SK-N-SH (cell line): Measurements from ENCODE around the gene PPP1CA. TPM values are rescaled to one million over a fixed set of nuclear protein-coding genes. Genes with fewer than 3 reads are reported as not detected.

Source experiments
- CTCF ChIA-PET: fragments of 300-600, 350-600 bp; formaldehyde crosslinking; extraction: SDS; loops from one replicate; lab custom pipeline; 2021; lab: Yijun Ruan, JAX
- POLR2A ChIA-PET: fragments of 350-600 bp; sonication (Branson Sonifier 250); formaldehyde crosslinking; extraction: SDS; loops from one replicate; lab custom pipeline; 2020; ENCODE audit warnings: antibody characterized with exemption, inconsistent platforms; lab: Yijun Ruan, JAX
- DNase-seq: peaks from one replicate; pipeline ENCODE4 v3.0.0; 2012
- H2AFZ ChIP-seq: fragments of 200-600 bp; sonication (generic); 2 replicates; pipeline ENCODE4 v1.8.1; 2016; ENCODE audit warnings: antibody characterized with exemption, mild to moderate bottlenecking, low read depth
- H3F3A ChIP-seq: fragments of 200-600 bp; sonication (generic); replicated peaks from 2 replicates; pipeline ENCODE3; 2016; ENCODE audit warnings: antibody characterized with exemption, mild to moderate bottlenecking; ENCODE audit not compliant: insufficient read depth
- H3K27ac ChIP-seq, 2 experiments: fragments of 200-500 bp in 1 of 2; fragments of 200-600 bp in 1 of 2; sonication (Bioruptor generic) in 1 of 2; sonication (generic), shearing (Covaris generic) in 1 of 2; 2 replicates each; pipeline versions ENCODE4 v1.5.1 to v1.6.1; 2014 to 2016; ENCODE audit warnings: low read depth in 2 of 2, inconsistent platforms in 1 of 2, low read length in 1 of 2, mild to moderate bottlenecking in 1 of 2, mixed read lengths in 1 of 2
- H3K27me3 ChIP-seq: fragments of 200-600 bp; sonication (generic), shearing (Covaris generic); 2 replicates; pipeline ENCODE4 v1.6.1; 2016; ENCODE audit warnings: mixed run types; ENCODE audit not compliant: insufficient read depth
- H3K36me3 ChIP-seq, 2 experiments: fragments of 200-500 bp in 1 of 2; fragments of 200-600 bp in 1 of 2; sonication (Bioruptor generic) in 1 of 2; sonication (generic) in 1 of 2; replicated peaks in 1 of 2; 2 replicates each; pipeline versions ENCODE3 to v1.5.1; 2014 to 2016; ENCODE audit warnings: low read length in 1 of 2, mild to moderate bottlenecking in 1 of 2; ENCODE audit not compliant: insufficient read depth in 2 of 2, control insufficient read depth in 1 of 2
- H3K4me1 ChIP-seq, 2 experiments: fragments of 200-500 bp in 1 of 2; fragments of 200-600 bp in 1 of 2; sonication (Bioruptor generic) in 1 of 2; sonication (generic), shearing (Covaris generic) in 1 of 2; 2 replicates each; pipeline versions ENCODE4 v1.5.1 to v1.6.1; 2014 to 2016; ENCODE audit warnings: low read depth in 1 of 2, low read length in 1 of 2, mixed run types in 1 of 2; ENCODE audit not compliant: insufficient read depth in 2 of 2, control insufficient read depth in 1 of 2
- H3K4me2 ChIP-seq: fragments of 200-600 bp; sonication (generic), shearing (Covaris generic); 2 replicates; pipeline ENCODE4 v1.6.1; 2017; ENCODE audit warnings: mixed run types
- H3K4me3 ChIP-seq, 2 experiments: fragments of 200-500 bp in 1 of 2; fragments of 200-600 bp in 1 of 2; sonication (Bioruptor generic) in 1 of 2; sonication (generic), shearing (Covaris generic) in 1 of 2; 2 replicates each; pipeline versions ENCODE4 v1.5.1 to v1.8.1; 2014 to 2016; ENCODE audit warnings: low read depth in 2 of 2, inconsistent platforms in 1 of 2, low read length in 1 of 2, mild to moderate bottlenecking in 1 of 2, mixed read lengths in 1 of 2, moderate library complexity in 1 of 2
- H3K79me2 ChIP-seq: fragments of 200-600 bp; sonication (generic); 2 replicates; pipeline ENCODE4 v1.8.1; 2017; ENCODE audit warnings: mild to moderate bottlenecking; ENCODE audit not compliant: insufficient read depth
- H3K9ac ChIP-seq: fragments of 200-600 bp; sonication (generic); 2 replicates; pipeline ENCODE4 v1.6.1; 2017; ENCODE audit warnings: mixed run types
- H3K9me2 ChIP-seq: fragments of 200-600 bp; sonication (generic); 2 replicates; pipeline ENCODE4 v1.6.1; 2017; ENCODE audit warnings: mixed run types
- H3K9me3 ChIP-seq: fragments of 200-600 bp; sonication (generic); 2 replicates; pipeline ENCODE4 v1.6.1; 2017; ENCODE audit warnings: mixed run types, mild to moderate bottlenecking, moderate library complexity
- H4K20me1 ChIP-seq: fragments of 200-600 bp; sonication (generic); 2 replicates; pipeline ENCODE4 v1.6.1; 2017; ENCODE audit warnings: mild to moderate bottlenecking, mixed run types; ENCODE audit not compliant: insufficient read depth
- CTCF ChIP-seq: fragments of 200-600 bp; sonication (generic); IDR thresholded peaks from 2 replicates; pipeline ENCODE4 v1.6.1; 2017; ENCODE audit warnings: antibody characterized with exemption, mild to moderate bottlenecking, moderate library complexity
- EP300 ChIP-seq, 2 experiments: IDR thresholded peaks; 2 replicates each; pipeline versions ENCODE4 v1.4.0 to v1.6.1; 2012; ENCODE audit warnings: borderline replicate concordance in 1 of 2, low read depth in 1 of 2, low read length in 1 of 2
- EZH2phosphoT487 ChIP-seq: fragments of 200-600 bp; sonication (generic); IDR thresholded peaks from 2 replicates; pipeline ENCODE4 v1.6.1; 2017; ENCODE audit warnings: low read depth, mixed run types, mild to moderate bottlenecking, antibody characterized with exemption, moderate library complexity, borderline replicate concordance
- FOSL2 ChIP-seq: IDR thresholded peaks from 2 replicates; pipeline ENCODE4 v1.4.0; 2012; ENCODE audit warnings: low read depth, mild to moderate bottlenecking, moderate library complexity, borderline replicate concordance
- FOXJ3 ChIP-seq: sonication (generic); formaldehyde crosslinking; IDR thresholded peaks from 2 replicates; pipeline ENCODE4 v1.5.1; 2020; ENCODE audit warnings: mild to moderate bottlenecking, missing genetic modification reagents
- GABPA ChIP-seq: IDR thresholded peaks from 2 replicates; pipeline ENCODE4 v1.4.0; 2012; ENCODE audit warnings: low read depth, mild to moderate bottlenecking
- JUND ChIP-seq: IDR thresholded peaks from 2 replicates; pipeline ENCODE4 v1.4.0; 2012
- MAX ChIP-seq: IDR thresholded peaks from 2 replicates; pipeline ENCODE4 v1.4.0; 2012; ENCODE audit warnings: low read depth
- MXI1 ChIP-seq: IDR thresholded peaks from 2 replicates; pipeline ENCODE4 v1.6.1; 2012; ENCODE audit warnings: mild to moderate bottlenecking, low read depth, low read length, improper control_type of control experiment
- NFIC ChIP-seq: IDR thresholded peaks from 2 replicates; pipeline ENCODE4 v1.4.0; 2012; ENCODE audit warnings: borderline replicate concordance
- NRF1 ChIP-seq: IDR thresholded peaks from 2 replicates; pipeline ENCODE4 v1.6.1; 2012; ENCODE audit warnings: low read depth, mild to moderate bottlenecking, low read length
- POLR2AphosphoS5 ChIP-seq: IDR thresholded peaks from 2 replicates; pipeline ENCODE4 v1.6.1; 2012; ENCODE audit warnings: low read depth, low read length
- RAD21 ChIP-seq: IDR thresholded peaks from 2 replicates; pipeline ENCODE4 v1.6.1; 2012; ENCODE audit warnings: mild to moderate bottlenecking, low read length
- RCOR1 ChIP-seq: fragments of 150-350 bp; IDR thresholded peaks from 2 replicates; pipeline ENCODE4 v1.6.1; 2017; ENCODE audit warnings: antibody characterized with exemption, low read length
- RFX5 ChIP-seq: IDR thresholded peaks from 2 replicates; pipeline ENCODE4 v1.6.1; 2012; ENCODE audit warnings: mild to moderate bottlenecking, improper control_type of control experiment, low read length
- RXRA ChIP-seq: IDR thresholded peaks from 2 replicates; pipeline ENCODE4 v1.4.0; 2012; ENCODE audit warnings: low read depth, mild to moderate bottlenecking, borderline replicate concordance
- TCF12 ChIP-seq: IDR thresholded peaks from 2 replicates; pipeline ENCODE4 v1.4.0; 2012
- ZBTB33 ChIP-seq: IDR thresholded peaks from 2 replicates; pipeline ENCODE4 v1.4.0; 2012; ENCODE audit warnings: low read depth, borderline replicate concordance
- WGBS: methylation state at CpG from one replicate; pipeline ENCODE4 v1.1.6; 2017; ENCODE audit warnings: low lambda C conversion rate; 5-methylcytosine and 5-hydroxymethylcytosine counted together
- polyA plus RNA-seq, 3 experiments: library from polyadenylated mRNA; depleted of rRNA; stranded (reverse); fragments of >200 nt; gene quantifications; 2 replicates each; pipeline ENCODE4 v1.2.3, GENCODE V29; 2012

The PPP1CA gene
- polyA plus RNA-seq, 1 of the 3 experiments (the other 2 are of a cell fraction): 261 TPM

- peak; percentile 16; the same call in 1 of the 2 replicates for TF ChIP-seq NFIC
- no peak for TF ChIP-seq MAX
- TF ChIP-seq GABPA: no peak
- Histone ChIP-seq H4K20me1 (no peaks in the 10 kb centered on the region), H2AFZ (no peak overlapping the region), H3K9ac (no peak overlapping the region), H3K27me3 (no peaks in the 10 kb centered on the region), H3K4me2 (peak overlapping the region; percentile 33; the same call in 1 of the 2 replicates), H3K27ac (no peak overlapping the region), H3K4me1 (peaks cover 27 to 38% of the 10 kb centered on the region in 2 experiments; a peak in 3 of 4 replicates), H3K4me3 (no peak overlapping the region), H3K9me3 (no peaks in the 10 kb centered on the region), H3K36me3 (no peaks in the 10 kb centered on the region), H3K9me2 (no peaks in the 10 kb centered on the region), H3K79me2 (peaks cover 12% of the 10 kb centered on the region), H3F3A (peaks cover 30% of the 10 kb centered on the region)
- POLR2A ChIA-PET: interaction anchor here (0.9 kb wide), 1 partner anchor 15 kb away, joined by 3 read pairs; the partner anchor contains the start of gene RAD9A
- CTCF ChIA-PET: interaction anchor here (0.7 to 19.7 kb wide), 12 partner anchors 12 to 115 kb away, joined by 3 to 955 read pairs (median 5); partner anchors contain the start of genes POLD4, PPP1CA, RAD9A and TMEM134
- no peak for DNase-seq
- WGBS: 84% methylated on average over 4 of the region's 6 CpGs
Observed at GRCh38 chr11:67376873-67377808, 24.5 kb downstream of the PPP1CA start.

- no peak overlapping the region for H3K4me3 ChIP-seq
- peaks cover 6% of the 10 kb centered on the region for H4K20me1 ChIP-seq
- H3K79me2 ChIP-seq: peaks cover 20% of the 10 kb centered on the region
- H2AFZ ChIP-seq: no peak overlapping the region
- no peaks in the 10 kb centered on the region for H3K36me3 ChIP-seq
- H3K9me2 ChIP-seq: no peaks in the 10 kb centered on the region
- no peaks in the 10 kb centered on the region for H3K27me3 ChIP-seq
- WGBS: 64% methylated on average over 7 of the region's 7 CpGs
- no peaks in the 10 kb centered on the region for H3K9me3 ChIP-seq
- H3K4me1 ChIP-seq: peaks cover 36 to 46% of the 10 kb centered on the region in 2 experiments; a peak in 3 of 4 replicates
- peak overlapping the region; percentile 52; the same call in 1 of the 2 replicates for H3K9ac ChIP-seq
- H3K4me2 ChIP-seq: peak overlapping the region; percentile 73; the same call in 1 of the 2 replicates
- CTCF ChIA-PET: interaction anchor here (0.9 to 19.7 kb wide), 8 partner anchors 13 to 114 kb away, joined by 3 to 955 read pairs (median 10); partner anchors contain the start of genes POLD4, PPP1CA and TMEM134
- POLR2A ChIA-PET: interaction anchor here (0.9 kb wide), 1 partner anchor 16 kb away, joined by 3 read pairs; the partner anchor contains the start of gene RAD9A
- DNase-seq: no peak
- peak overlapping the region in 1 of 2 experiments; percentile 96; a peak in 2 of 4 replicates for H3K27ac ChIP-seq
- peaks cover 30% of the 10 kb centered on the region for H3F3A ChIP-seq
- TF ChIP-seq FOXJ3 (CRISPR knock-in tag) (no peak), NRF1 (no peak), NFIC (no peak), MAX (no peak), FOSL2 (no peak), MXI1 (no peak), RAD21 (no peak), EP300 (IDR thresholded peaks at IDR 0.05; ENCODE audit: borderline replicate concordance in 1 of 2, low read depth in 1 of 2, low read length in 1 of 2) (no peak), RXRA (no peak), CTCF (no peak), RCOR1 (no peak), ZBTB33 (no peak), RFX5 (no peak), EZH2phosphoT487 (no peak), TCF12 (no peak), POLR2AphosphoS5 (no peak), JUND (no peak)
Observed at GRCh38 chr11:67376063-67376820, 25.4 kb downstream of the PPP1CA start.
